Stimulated activated CD4-positive, alpha-beta T cell treated with anti-CD3 and anti-CD28 coated beads, Interleukin-1b, Interleukin-23, amount 100 ng/mL, for 1 hour (primary cell): ENCODE data around the gene MC3R.

Experiments
- DNase-seq, 2 donors: peaks; one replicate each; pipeline ENCODE4 v3.0.0-alpha.2; 2020; ENCODE audit warnings: low read depth in 2 of 2

MC3R gene

DNA sequence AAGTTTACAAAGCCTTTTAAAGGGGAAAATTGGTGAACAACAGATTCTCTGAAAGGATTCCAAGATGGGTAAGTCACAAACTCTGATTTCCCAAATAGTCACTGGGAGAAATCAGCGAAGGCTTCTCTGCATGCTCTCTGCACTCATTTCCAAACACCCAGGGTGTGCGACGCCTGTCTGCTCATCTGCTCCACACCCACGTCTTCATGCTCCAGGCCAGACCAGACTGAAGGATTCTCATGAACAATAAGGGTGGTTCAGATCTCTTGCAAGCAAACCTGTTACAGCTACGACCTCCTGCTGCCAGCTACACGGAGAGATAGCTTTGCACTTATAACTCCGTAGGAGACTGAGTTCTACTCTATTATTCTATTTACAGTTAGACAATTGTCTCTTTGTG is 1.4 kb downstream of the MC3R start:
- no peak for DNase-seq

DNA sequence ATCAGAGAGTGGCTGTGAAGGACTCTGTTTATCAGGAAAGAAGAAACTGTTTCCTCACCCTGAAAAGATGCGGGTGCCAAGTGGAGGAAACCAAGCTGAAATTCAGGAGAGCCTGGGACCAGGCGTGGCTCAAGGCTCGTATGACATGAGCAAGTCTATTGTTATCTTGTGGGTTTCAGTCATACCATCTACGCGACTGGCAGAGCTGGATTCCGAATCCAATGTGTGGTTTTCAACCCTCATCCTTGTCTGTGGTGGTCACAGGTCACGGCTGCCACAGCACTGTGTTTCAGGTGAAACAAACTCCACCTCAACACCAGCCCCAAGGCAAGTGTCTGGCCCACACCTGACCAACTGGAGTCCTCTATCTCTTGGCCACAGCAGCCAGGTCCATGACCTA is 9.1 kb downstream of the MC3R start:
- DNase-seq: no peak

DNA sequence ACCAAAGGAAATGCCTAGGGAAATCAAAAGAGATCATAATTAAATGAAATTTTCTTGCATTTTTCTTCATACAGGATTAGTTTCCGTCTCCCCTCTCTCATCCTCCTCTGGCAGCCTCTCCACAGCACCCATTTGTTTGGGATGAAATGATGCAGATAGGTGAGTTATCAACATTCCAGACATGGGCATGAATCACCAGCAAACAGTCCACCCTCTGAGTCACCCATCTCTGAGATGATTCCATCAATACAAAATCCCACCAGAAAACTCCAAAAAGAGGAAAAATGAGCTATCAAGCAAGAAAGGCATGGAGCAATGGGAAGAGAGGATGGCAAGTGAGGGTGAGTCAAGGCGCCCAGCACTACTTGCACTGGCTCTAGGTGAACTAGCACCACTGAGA is 11.4 kb downstream of the MC3R start:
- DNase-seq: no peak

DNA sequence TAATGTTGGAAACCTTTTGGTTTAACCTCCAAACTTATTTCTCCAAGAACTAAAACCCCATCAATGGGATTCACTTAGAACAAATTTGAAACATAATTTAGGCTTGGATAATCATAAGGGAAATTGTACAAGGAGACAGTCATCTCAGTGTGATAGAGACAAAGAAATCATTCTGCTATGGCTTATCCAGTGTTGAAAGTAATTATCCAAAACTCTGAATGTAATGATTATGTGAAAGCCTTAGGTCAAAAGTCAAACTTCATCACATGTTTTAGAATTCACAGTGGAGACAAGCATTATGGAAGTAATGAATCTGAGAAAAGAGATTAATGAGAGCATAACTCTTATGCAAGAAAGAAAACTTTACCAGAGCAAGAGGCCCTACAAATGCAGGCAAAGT is 20.0 kb downstream of the MC3R start:
- DNase-seq: no peak

DNA sequence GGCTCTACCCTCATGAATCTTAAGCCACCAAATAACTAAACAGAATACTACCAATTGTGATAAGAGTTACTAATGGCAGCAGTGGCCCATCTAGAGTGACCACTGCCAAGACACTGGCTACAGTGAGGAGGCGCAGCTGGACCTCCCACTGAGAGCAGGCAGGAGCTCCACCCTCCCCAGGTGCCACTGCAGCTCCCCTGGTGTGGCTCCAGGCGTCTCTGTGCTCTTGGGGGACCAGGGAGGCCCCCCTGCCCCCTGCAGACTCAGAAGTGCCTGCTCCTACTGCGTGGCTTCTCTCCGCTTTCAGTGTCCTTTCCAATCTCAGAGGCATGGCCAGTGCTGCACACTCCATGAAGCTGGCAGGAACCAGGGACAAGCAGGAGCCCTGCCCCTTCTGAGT is 23.4 kb downstream of the MC3R start:
- no peak for DNase-seq

DNA sequence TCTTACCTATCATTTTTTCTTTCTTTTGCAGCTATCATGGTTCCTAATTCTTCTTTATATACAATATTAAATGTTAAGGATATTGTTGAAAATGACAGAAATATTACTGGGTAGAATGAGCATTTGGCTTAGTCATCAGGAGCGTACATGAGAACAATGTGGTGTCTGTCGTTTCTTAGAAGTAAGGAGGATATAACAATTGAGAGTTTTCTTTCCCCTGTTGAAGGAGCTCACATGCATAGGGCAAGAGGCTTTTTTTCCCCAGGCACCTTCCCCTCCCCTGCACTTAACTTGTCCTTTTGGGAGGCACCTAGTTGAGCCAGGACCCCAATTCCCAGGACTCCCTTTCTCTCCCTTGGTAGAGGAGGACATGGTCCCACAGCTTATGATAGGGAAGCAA is 25.0 kb downstream of the MC3R start:
- no peak for DNase-seq

DNA sequence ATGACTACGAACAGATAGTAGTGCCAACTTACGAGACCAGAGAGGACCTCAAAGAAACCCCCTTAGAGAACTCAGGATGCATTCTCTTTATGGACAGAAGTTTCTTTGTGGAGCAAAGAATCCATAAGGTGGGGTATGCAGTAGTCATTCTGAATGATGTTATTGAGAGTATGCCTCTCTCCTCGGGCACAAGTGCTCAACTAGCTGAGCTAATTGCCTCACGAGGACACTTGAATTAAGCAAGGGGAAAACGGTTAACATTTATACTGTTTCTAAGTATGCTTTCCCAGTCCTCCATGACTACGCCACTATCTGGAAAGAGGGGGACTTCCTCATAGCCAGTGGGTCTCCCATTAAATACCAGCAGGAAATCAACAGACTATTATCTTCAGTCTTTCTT is 25.6 kb downstream of the MC3R start:
- DNase-seq: no peak

DNA sequence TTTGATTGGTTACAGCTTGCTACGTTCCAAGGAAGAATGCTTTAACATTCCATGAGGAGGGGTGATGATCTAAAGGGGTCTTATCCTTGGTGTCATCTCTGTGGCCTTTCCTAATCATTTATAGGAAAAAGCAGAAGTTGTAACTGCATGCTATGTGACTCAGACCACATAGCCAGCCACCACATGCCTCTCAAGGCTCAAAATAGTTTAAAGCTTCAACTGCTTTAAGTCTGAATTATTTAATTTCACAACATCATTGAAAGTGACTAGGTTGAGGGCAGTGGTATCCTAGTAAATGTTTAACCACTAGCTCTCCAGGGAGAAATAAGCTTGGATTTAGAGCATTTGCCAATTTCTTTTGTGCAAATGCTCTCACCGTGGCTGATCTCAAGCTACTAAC is 29.7 kb downstream of the MC3R start:
- DNase-seq: no peak

DNA sequence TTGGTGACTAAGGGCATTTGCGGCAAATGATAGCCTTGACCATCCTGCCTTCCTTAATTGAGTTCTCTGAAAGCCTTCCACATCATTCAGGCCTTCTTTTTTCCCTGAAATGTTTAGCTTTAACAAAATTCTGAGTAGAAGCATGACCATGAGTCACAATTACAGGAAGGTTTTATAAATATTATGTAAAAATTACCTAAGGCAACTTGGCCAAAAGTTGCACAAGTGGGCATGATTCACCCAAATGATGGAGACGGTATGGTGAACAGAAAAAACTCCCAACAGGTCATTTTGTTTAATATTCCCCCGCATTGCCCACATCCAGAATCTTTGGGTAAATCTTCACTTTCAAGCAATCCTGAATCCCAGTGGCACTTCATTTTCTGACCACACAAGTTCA is 37.0 kb downstream of the MC3R start:
- DNase-seq: no peak

DNA sequence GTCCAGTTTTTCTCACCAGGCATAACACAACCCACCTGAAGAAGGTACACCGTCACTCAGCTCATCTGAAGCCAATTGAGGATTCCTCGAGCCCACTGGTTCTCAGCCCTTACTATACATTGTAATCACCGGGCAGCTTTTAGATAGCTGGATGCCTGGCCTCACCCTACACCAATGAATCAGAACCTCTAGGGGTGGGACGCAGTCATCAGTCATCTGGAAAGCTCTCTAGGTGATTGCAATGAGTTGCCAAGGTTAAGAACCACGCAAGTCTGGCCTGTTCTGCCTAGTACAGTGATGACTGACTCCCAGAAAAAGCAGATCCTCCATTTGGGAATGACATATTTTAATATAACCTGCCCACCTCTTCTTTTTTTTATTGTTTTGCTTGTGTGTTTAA is 41.1 kb downstream of the MC3R start:
- DNase-seq: no peak

DNA sequence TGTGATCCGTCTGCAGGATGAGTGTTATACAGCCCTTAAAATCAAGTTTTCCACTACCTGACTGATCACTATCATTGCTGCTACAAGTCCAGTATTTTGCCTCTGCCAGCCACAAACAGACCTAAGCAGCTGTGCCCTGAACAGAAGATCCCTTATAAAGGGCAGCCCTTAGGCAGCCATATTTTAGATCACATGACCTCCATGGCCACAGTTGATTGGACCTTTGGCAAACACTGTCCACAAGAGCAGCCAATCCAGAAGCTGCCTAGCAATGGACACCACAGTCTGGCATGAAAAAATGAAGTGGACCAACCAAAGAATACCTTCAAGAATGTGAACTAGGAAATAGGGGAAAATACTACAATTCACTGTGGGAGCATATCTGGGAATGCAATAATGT is 50.8 kb downstream of the MC3R start:
- no peak for DNase-seq
